Heart right ventricle (tissue), 16 donors: ENCODE results near the gene PRKAR2B. TPM values are rescaled to one million over a fixed set of nuclear protein-coding genes. Genes with fewer than 3 reads are reported as not detected.

Experiments
- ATAC-seq, 8 donors: fragments of 200-7000 bp; cut with Tn5 transposase; one replicate each; pipeline ENCODE4 v1.9.1; 2020; ENCODE audit warnings: mild to moderate bottlenecking in 8 of 8, moderate library complexity in 8 of 8, moderate number of reproducible peaks in 1 of 8
- DNase-seq, 2 donors: peaks; one replicate each; pipeline ENCODE4 v3.0.0-alpha.2; 2020
- H3K27ac ChIP-seq, 10 donors: fragments of 200-600 bp; sonication (generic) in 2 of 10; one replicate each; pipeline versions ENCODE4 v1.5.0 to v1.8.0; 2020 to 2022; ENCODE audit warnings: mild to moderate bottlenecking in 3 of 10
- H3K27me3 ChIP-seq, 7 donors: fragments of 200-600 bp; one replicate each; pipeline ENCODE4 v1.8.0; 2021 to 2022; ENCODE audit warnings: mild to moderate bottlenecking in 2 of 7
- H3K36me3 ChIP-seq, 9 donors: fragments of 200-600 bp; sonication (generic) in 1 of 9; one replicate each; pipeline versions ENCODE4 v1.5.0 to v1.8.0; 2020 to 2022; ENCODE audit warnings: mild to moderate bottlenecking in 2 of 9
- H3K4me1 ChIP-seq, 9 donors: fragments of 200-600 bp; sonication (generic) in 1 of 9; one replicate each; pipeline versions ENCODE4 v1.5.0 to v1.8.0; 2020 to 2022; ENCODE audit warnings: mild to moderate bottlenecking in 4 of 9
- H3K4me3 ChIP-seq, 10 donors: fragments of 200-600 bp; sonication (generic) in 2 of 10; one replicate each; pipeline versions ENCODE4 v1.5.0 to v1.8.0; 2020 to 2022; ENCODE audit warnings: mild to moderate bottlenecking in 7 of 10, moderate library complexity in 2 of 10
- H3K9me3 ChIP-seq, 11 donors: fragments of 200-600 bp in 10 of 11; sonication (generic) in 2 of 11; one replicate each; pipeline versions ENCODE4 v1.5.0 to v1.8.0; 2013 to 2022; ENCODE audit warnings: mild to moderate bottlenecking in 2 of 11, control low read depth in 1 of 11, moderate library complexity in 1 of 11
- WGBS, 2 donors: extraction: QIAGEN DNeasy Blood & Tissue Kit; methylation state at CpG; one replicate each; pipeline ENCODE4 v1.1.7; 2013; ENCODE audit warnings: inconsistent platforms in 1 of 2; 5-methylcytosine and 5-hydroxymethylcytosine counted together
- intact Hi-C, 10 donors: fragments of 100-400 bp; cut with DNase I; formaldehyde crosslinking; loops; one replicate each; pipeline versions ENCODE4 v1.11.1 to v1.14.2; 2022
- polyA plus RNA-seq, 2 donors: library from polyadenylated mRNA; stranded (reverse); fragments of 200-250 nt; gene quantifications; one replicate each; pipeline ENCODE4 v1.2.3, GENCODE V29; 2013
- total RNA-seq, 10 donors: library from RNA; stranded (reverse); fragmentation: NEBNext Ultra II Directional in 3 of 10; extraction: Animal tissue kit (Norgen Biotek cat#: 25700) in 3 of 10; gene quantifications; one replicate each; pipeline versions ENCODE4 v1.2.1 to v1.2.4, GENCODE V29; 2021 to 2023
- TF ChIP-seq, protein P1 (sequence below), 9 donors: fragments of 200-600 bp; sonication (generic) in 2 of 9; IDR thresholded peaks; one replicate each; pipeline versions ENCODE4 v1.5.0 to v1.8.0; 2021 to 2022; ENCODE audit warnings: antibody characterized with exemption in 9 of 9, mild to moderate bottlenecking in 5 of 9, moderate library complexity in 1 of 9
- donor health status: Arrhythmogenic right ventricular cardiomyopathy.
- donor health status: ischemic (EF 13 %, LVEDD 7.1; RV severe dilation, severe dysfunction).
- donor health status: healthy with polysubstance abuse.
- donor health status: DM: no; HTN: yes; CAD: no.
- donor health status: DM: no; HTN: no; CAD: no.
- donor health status: ischemic (EF 25% LVEDD 6.9; RV normal size, moderate dysfunction).
- donor health status: ischemic (EF 25% LVEDD 5.7; RV mildly dilated, moderate dysfunction).
- donor health status: healthy.
- donor health status: DM: yes; HTN: yes; CAD: no.
- donor health status: Ischemic cardiomyopathy.
- donor health status: ischemic (EF 35%, LVEDD 5.7; RV mildly dilated, moderate dysfunction).
- donor health status: nonischemic (EF 11% LVEDD 7.7; RV severe dilation, severe dysfunction).
- donor health status: DM: yes; HTN: yes; CAD: no.
- donor health status: PGD.
- donor health status: ischemic (EF 29% LVEDD 5.4; RV normal size, mild dysfunction).
- donor health status: nonischemic (EF 23%, LVEDD 6.1; RV moderate dilation, normal function).

PRKAR2B gene
- total and polyA plus RNA-seq, 12 donors = 5.4 to 42.5 (median 24.6) TPM

- TF ChIP-seq, protein P1, sequence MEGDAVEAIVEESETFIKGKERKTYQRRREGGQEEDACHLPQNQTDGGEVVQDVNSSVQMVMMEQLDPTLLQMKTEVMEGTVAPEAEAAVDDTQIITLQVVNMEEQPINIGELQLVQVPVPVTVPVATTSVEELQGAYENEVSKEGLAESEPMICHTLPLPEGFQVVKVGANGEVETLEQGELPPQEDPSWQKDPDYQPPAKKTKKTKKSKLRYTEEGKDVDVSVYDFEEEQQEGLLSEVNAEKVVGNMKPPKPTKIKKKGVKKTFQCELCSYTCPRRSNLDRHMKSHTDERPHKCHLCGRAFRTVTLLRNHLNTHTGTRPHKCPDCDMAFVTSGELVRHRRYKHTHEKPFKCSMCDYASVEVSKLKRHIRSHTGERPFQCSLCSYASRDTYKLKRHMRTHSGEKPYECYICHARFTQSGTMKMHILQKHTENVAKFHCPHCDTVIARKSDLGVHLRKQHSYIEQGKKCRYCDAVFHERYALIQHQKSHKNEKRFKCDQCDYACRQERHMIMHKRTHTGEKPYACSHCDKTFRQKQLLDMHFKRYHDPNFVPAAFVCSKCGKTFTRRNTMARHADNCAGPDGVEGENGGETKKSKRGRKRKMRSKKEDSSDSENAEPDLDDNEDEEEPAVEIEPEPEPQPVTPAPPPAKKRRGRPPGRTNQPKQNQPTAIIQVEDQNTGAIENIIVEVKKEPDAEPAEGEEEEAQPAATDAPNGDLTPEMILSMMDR (IDR thresholded peaks at IDR 0.05) = no peak
- H3K36me3 ChIP-seq = no peaks in the 10 kb centered on the region
- WGBS, 2 donors = 97 to 99% methylated on average over 2 of the region's 2 CpGs
- DNase-seq = no peak
- no peaks in the 10 kb centered on the region for H3K27me3 ChIP-seq
- no peaks in the 10 kb centered on the region for H3K9me3 ChIP-seq
- intact Hi-C loops = no loop called here
- H3K4me3 ChIP-seq = no peak overlapping the region
- no peak overlapping the region for H3K27ac ChIP-seq
- no peak for ATAC-seq
- H3K4me1 ChIP-seq = peaks cover 0 to 39% (median 16%) of the 10 kb centered on the region in 9 donors
Measured at GRCh38 chr7:107080533-107080932, 36.0 kb downstream of the PRKAR2B start.

GRCh38 chr7:107085180-107085579, 40.7 kb downstream of the PRKAR2B start:
- intact Hi-C loops = no loop called here
- TF ChIP-seq, protein P1 (IDR thresholded peaks at IDR 0.05) = no peak
- Histone ChIP-seq H3K27ac (no peak overlapping the region), H3K4me1 (peaks cover 0 to 9% (median 4%) of the 10 kb centered on the region in 9 donors), H3K4me3 (no peak overlapping the region), H3K27me3 (no peaks in the 10 kb centered on the region), H3K36me3 (no peaks in the 10 kb centered on the region), H3K9me3 (no peaks in the 10 kb centered on the region)
- ATAC-seq (no peak), DNase-seq (no peak)

- ATAC-seq = no peak
- Histone ChIP-seq H3K4me3 (no peak overlapping the region), H3K4me1 (peaks cover 0 to 21% (median 14%) of the 10 kb centered on the region in 9 donors), H3K9me3 (no peaks in the 10 kb centered on the region), H3K27me3 (no peaks in the 10 kb centered on the region), H3K27ac (no peak overlapping the region), H3K36me3 (no peaks in the 10 kb centered on the region)
- no peak for DNase-seq
- intact Hi-C loops = no loop called here
- TF ChIP-seq, protein P1 (IDR thresholded peaks at IDR 0.05) = no peak
Measured at GRCh38 chr7:107089627-107090026, 45.1 kb downstream of the PRKAR2B start.

DNA sequence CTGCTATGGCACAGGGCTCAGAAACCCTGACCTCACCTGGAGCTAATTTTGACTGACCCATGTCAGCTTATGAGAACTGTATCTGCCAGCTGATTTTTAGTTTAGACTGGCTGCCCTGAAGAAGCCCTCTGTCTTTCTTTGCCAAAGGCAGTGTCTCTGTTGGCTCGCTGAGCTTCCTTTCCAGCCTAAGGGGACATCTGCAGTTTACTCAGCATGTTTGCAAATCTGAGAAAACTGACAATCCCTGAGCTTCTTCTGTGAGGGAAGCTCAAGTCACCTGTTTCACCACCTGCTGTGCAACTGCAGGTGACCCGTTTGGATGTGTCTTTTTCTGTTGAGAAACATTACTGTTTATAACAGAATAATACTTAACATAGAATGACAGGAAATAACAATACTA, 46.0 kb downstream of the PRKAR2B start:
- H3K27ac ChIP-seq = no peak overlapping the region
- H3K36me3 ChIP-seq = no peaks in the 10 kb centered on the region
- peaks cover 0 to 21% (median 14%) of the 10 kb centered on the region in 9 donors for H3K4me1 ChIP-seq
- H3K27me3 ChIP-seq = no peaks in the 10 kb centered on the region
- intact Hi-C loops = no loop called here
- DNase-seq (no peak), ATAC-seq (peak in 1 of 8 donors; percentile 37)
- TF ChIP-seq, protein P1 (IDR thresholded peaks at IDR 0.05) = no peak
- WGBS, 2 donors = 29 to 42% methylated on average over 2 of the region's 2 CpGs
- no peak overlapping the region for H3K4me3 ChIP-seq
- H3K9me3 ChIP-seq = no peaks in the 10 kb centered on the region
